Brain microvascular endothelial cell (primary cell): ENCODE measurements around the gene CCDC50.

Experiments used
- DNase-seq: peaks from one replicate; pipeline ENCODE4 v3.0.0-alpha.2; 2020
- H3K27ac ChIP-seq: fragments of 250-450 bp; sonication (Bioruptor Pico); 2 replicates; pipeline ENCODE4 v1.5.1; 2020; ENCODE audit warnings: mild to moderate bottlenecking, moderate library complexity
- H3K27me3 ChIP-seq: fragments of 250-450 bp; sonication (Bioruptor Pico); replicated peaks from 2 replicates; pipeline ENCODE4 v1.5.1; 2020; ENCODE audit warnings: mild to moderate bottlenecking
- H3K36me3 ChIP-seq: fragments of 250-450 bp; sonication (Bioruptor Pico); replicated peaks from 2 replicates; pipeline ENCODE4 v1.5.1; 2020; ENCODE audit warnings: mild to moderate bottlenecking
- H3K4me3 ChIP-seq: 2 replicates; pipeline ENCODE4 v1.5.1; 2011; ENCODE audit warnings: low read depth, mild to moderate bottlenecking, control low read depth, low read length, moderate library complexity
- in situ Hi-C: cut with HindIII; loops from 2 replicates; pipeline ENCODE4 v1.10.0; 2017; ENCODE audit warnings: low sequenced_read_pairs, low pct_ligation_motif_present
- TF ChIP-seq, protein P1 (sequence below): IDR thresholded peaks from 2 replicates; pipeline ENCODE4 v1.5.1; 2011; ENCODE audit warnings: low read depth, mild to moderate bottlenecking, moderate library complexity, low read length, control low read depth, inconsistent platforms; ENCODE audit errors: missing control alignments

CCDC50 gene

GRCh38 chr3:191409791-191410359, 80.7 kb downstream of the CCDC50 start:
- Histone ChIP-seq H3K27ac (no peak overlapping the region), H3K27me3 (no peaks in the 10 kb centered on the region), H3K4me3 (no peak overlapping the region), H3K36me3 (no peaks in the 10 kb centered on the region)
- in situ Hi-C loops: loop anchor here (25.0 kb wide), 1 partner anchor 1002 kb away; no protein-coding TSS in a partner anchor
- TF ChIP-seq, protein P1, sequence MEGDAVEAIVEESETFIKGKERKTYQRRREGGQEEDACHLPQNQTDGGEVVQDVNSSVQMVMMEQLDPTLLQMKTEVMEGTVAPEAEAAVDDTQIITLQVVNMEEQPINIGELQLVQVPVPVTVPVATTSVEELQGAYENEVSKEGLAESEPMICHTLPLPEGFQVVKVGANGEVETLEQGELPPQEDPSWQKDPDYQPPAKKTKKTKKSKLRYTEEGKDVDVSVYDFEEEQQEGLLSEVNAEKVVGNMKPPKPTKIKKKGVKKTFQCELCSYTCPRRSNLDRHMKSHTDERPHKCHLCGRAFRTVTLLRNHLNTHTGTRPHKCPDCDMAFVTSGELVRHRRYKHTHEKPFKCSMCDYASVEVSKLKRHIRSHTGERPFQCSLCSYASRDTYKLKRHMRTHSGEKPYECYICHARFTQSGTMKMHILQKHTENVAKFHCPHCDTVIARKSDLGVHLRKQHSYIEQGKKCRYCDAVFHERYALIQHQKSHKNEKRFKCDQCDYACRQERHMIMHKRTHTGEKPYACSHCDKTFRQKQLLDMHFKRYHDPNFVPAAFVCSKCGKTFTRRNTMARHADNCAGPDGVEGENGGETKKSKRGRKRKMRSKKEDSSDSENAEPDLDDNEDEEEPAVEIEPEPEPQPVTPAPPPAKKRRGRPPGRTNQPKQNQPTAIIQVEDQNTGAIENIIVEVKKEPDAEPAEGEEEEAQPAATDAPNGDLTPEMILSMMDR: no peak
- no peak for DNase-seq

DNA sequence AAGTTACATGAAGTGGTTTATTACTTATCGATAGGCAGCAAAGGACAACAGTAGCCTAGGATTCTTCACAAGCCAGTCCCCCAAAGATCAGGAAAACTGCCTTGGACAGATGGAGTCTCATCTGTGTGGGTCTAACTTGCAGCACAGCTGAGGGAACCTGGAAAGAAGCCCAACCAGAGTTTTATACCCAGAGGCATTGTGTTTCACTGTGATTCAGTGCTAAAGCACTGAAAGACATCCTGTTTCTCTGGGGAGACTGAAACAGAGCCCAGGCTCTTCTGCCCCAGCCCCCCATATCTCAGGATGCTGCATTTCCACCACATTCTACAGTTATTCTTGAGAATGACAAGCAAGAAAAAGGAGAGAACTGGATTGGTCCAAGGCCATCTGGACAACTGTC, 83.6 kb downstream of the CCDC50 start:
- Histone ChIP-seq H3K27ac (peak overlapping the region; percentile 63), H3K36me3 (no peaks in the 10 kb centered on the region), H3K27me3 (no peaks in the 10 kb centered on the region), H3K4me3 (no peak overlapping the region)
- peak; percentile 91 for DNase-seq
- TF ChIP-seq, protein P1: no peak
- in situ Hi-C loops: loop anchor here (25.0 kb wide), 1 partner anchor 1000 kb away; no protein-coding TSS in a partner anchor

DNA sequence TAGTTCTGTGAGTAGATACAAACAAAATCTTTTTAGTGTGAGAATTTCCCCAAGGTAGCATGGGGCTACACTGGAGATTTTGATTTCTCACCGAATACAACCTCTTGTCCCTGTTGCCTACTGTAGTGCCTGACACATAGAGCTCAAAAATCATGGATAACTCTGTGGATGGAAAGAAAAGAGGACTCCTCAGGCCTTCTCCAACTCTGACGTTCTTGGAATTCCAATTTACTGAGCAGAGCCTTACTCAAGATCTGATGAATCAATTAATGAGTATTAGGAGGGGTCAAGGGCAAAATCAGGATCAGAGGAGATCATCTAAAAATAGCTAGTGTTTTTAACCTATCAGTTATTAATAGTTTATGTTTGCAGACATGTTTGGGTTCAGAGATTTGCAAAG, 85.1 kb downstream of the CCDC50 start:
- Histone ChIP-seq H3K36me3 (no peaks in the 10 kb centered on the region), H3K27ac (no peak overlapping the region), H3K4me3 (no peak overlapping the region), H3K27me3 (no peaks in the 10 kb centered on the region)
- TF ChIP-seq, protein P1: no peak
- DNase-seq: no peak
- in situ Hi-C loops: loop anchor here (25.0 kb wide), 1 partner anchor 998 kb away; no protein-coding TSS in a partner anchor

- no peak for DNase-seq
- in situ Hi-C loops: loop anchor here (25.0 kb wide), 1 partner anchor 998 kb away; no protein-coding TSS in a partner anchor
- H3K27me3 ChIP-seq: no peaks in the 10 kb centered on the region
- TF ChIP-seq, protein P1: no peak
- no peak overlapping the region for H3K27ac ChIP-seq
- H3K36me3 ChIP-seq: no peaks in the 10 kb centered on the region
- no peak overlapping the region for H3K4me3 ChIP-seq
Measured at GRCh38 chr3:191414732-191415131, 85.5 kb downstream of the CCDC50 start.

DNA sequence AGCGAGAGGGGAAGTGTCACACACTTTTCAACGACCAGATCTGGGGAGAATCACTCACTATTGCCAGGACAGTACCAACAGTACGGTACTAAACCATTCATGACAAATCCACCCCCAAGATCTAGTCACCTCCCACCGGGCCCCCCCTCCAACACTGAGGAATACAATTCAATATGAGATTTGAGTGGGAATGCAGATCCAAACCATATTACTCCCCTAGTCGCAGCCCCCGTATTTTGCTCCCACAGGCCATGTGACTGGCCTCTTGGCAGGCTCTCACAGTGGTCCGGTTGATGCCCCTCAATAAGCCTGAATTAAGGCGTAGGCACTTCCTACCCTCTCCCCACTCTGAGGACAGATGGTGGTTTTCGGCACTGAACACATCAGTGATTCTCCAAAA, 86.4 kb downstream of the CCDC50 start:
- Histone ChIP-seq H3K4me3 (no peak overlapping the region), H3K36me3 (no peaks in the 10 kb centered on the region), H3K27me3 (no peaks in the 10 kb centered on the region), H3K27ac (no peak overlapping the region)
- TF ChIP-seq, protein P1: no peak
- DNase-seq: no peak
- in situ Hi-C loops: loop anchor here (25.0 kb wide), 1 partner anchor 997 kb away; no protein-coding TSS in a partner anchor

GRCh38 chr3:191417457-191417729, 88.2 kb downstream of the CCDC50 start:
- Histone ChIP-seq H3K36me3 (no peaks in the 10 kb centered on the region), H3K27ac (no peak overlapping the region), H3K27me3 (no peaks in the 10 kb centered on the region), H3K4me3 (no peak overlapping the region)
- in situ Hi-C loops: loop anchor here (25.0 kb wide), 1 partner anchor 995 kb away; no protein-coding TSS in a partner anchor
- DNase-seq: no peak
- TF ChIP-seq, protein P1: no peak
